Ectodermal cell (in vitro differentiated cells): ENCODE data around the gene ATP13A3.

ENCODE experiments used
- H3K27ac ChIP-seq: 2 replicates; pipeline ENCODE4 v1.7.0; 2013; ENCODE audit warnings: mild to moderate bottlenecking, low read depth, low read length; ENCODE audit not compliant: insufficient read depth, poor library complexity, severe bottlenecking
- H3K27me3 ChIP-seq: 2 replicates; pipeline ENCODE4 v1.7.0; 2013; ENCODE audit warnings: mild to moderate bottlenecking, low read length; ENCODE audit not compliant: insufficient read depth, control insufficient read depth, poor library complexity, severe bottlenecking
- H3K36me3 ChIP-seq: one replicate; pipeline ENCODE4 v1.7.0; 2013; ENCODE audit warnings: low read length; ENCODE audit not compliant: control insufficient read depth, insufficient read depth
- H3K4me1 ChIP-seq: one replicate; pipeline ENCODE4 v1.7.0; 2013; ENCODE audit warnings: low read length; ENCODE audit not compliant: control insufficient read depth, insufficient read depth
- H3K4me3 ChIP-seq: 2 replicates; pipeline ENCODE4 v1.7.0; 2013; ENCODE audit warnings: low read depth, low read length, control low read depth; ENCODE audit not compliant: insufficient read depth
- H3K9me3 ChIP-seq: 2 replicates; pipeline ENCODE4 v1.7.0; 2013; ENCODE audit warnings: mild to moderate bottlenecking, low read length, moderate library complexity; ENCODE audit not compliant: control insufficient read depth
- WGBS, 2 experiments: methylation state at CpG; one replicate each; pipeline ENCODE4 v1.1.7; 2013; ENCODE audit warnings: missing lambda C conversion rate in 2 of 2; 5-methylcytosine and 5-hydroxymethylcytosine counted together

Gene ATP13A3

DNA sequence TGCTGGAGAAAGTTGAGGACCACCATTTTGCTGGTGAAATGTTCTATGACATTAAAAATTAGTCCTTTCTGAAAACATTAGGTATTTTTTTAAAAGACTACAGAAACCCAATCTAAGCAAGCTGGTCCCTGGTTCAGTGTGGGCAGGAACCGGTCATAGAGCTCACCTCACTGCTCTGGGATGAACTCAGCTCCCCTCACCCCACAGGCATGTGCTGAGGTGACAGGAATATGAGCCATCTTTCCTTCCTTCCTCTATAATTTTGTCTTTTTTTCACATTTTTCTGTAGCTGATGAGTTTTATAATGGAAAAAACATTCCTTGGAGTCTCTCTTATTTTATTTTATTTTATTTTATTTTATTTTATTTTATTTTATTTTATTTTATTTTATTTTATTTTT is 109.1 kb downstream of the ATP13A3 start:
- 95 to 97% methylated on average over 1 of the region's 1 CpG for WGBS, 2 experiments
- no peaks in the 10 kb centered on the region for H3K9me3 ChIP-seq
- H3K27me3 ChIP-seq = no peaks in the 10 kb centered on the region
- H3K36me3 ChIP-seq = no peaks in the 10 kb centered on the region
- H3K27ac ChIP-seq = no peak overlapping the region
- no peak overlapping the region for H3K4me3 ChIP-seq
- peaks cover 18% of the 10 kb centered on the region for H3K4me1 ChIP-seq

DNA sequence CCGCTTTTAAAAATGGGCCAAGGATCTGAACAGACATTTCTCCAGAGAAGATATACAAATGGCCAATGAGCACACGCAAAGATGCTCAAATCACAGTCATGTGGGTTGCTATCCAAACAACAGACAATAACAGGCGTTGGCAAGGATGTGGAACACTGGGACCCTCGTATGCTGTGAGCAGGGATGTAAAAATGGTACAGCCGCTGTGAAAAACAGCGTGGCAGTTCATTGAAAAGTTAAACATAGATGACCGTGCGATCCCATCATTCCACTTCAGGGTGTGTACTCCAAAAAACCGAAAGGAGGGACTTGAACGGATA is 110.6 kb downstream of the ATP13A3 start:
- H3K36me3 ChIP-seq = no peaks in the 10 kb centered on the region
- H3K27ac ChIP-seq = no peak overlapping the region
- H3K27me3 ChIP-seq = no peaks in the 10 kb centered on the region
- WGBS, 2 experiments = 88% methylated on average over 10 of the region's 10 CpGs
- no peaks in the 10 kb centered on the region for H3K9me3 ChIP-seq
- H3K4me1 ChIP-seq = peaks cover 8% of the 10 kb centered on the region
- no peak overlapping the region for H3K4me3 ChIP-seq

- Histone ChIP-seq H3K4me1 (peaks cover 10% of the 10 kb centered on the region), H3K9me3 (no peaks in the 10 kb centered on the region), H3K36me3 (no peaks in the 10 kb centered on the region), H3K4me3 (no peak overlapping the region), H3K27ac (no peak overlapping the region), H3K27me3 (no peaks in the 10 kb centered on the region)
- 38 to 40% methylated on average over 15 of the region's 15 CpGs for WGBS, 2 experiments
Measured at GRCh38 chr3:194375473-194376240, 111.1 kb downstream of the ATP13A3 start.

DNA sequence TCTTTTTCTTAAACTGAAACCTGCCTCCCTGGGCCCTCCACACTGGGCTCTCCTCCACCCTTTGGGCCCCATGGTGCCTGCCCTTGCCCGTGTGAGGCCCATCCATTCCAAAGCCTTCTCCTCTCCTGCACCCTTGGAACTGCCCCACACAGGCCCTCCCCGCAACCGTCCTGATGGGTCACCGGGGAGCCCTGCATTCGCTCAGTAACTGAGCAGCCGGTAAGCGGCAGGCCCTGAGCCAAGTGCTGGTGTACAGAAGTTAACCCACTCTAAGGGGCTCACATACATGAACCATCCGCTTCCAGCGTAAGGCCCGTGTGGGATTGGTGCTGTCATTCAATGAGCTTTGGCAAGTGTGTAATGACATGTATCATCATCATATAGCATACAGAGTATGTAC is 111.9 kb downstream of the ATP13A3 start:
- H3K27me3 ChIP-seq = peaks cover under 1% of the 10 kb centered on the region
- no peaks in the 10 kb centered on the region for H3K9me3 ChIP-seq
- H3K27ac ChIP-seq = no peak overlapping the region
- peaks cover 18% of the 10 kb centered on the region for H3K4me1 ChIP-seq
- no peaks in the 10 kb centered on the region for H3K36me3 ChIP-seq
- 78 to 80% methylated on average over 10 of the region's 10 CpGs for WGBS, 2 experiments
- no peak overlapping the region for H3K4me3 ChIP-seq

- no peaks in the 10 kb centered on the region for H3K9me3 ChIP-seq
- no peak overlapping the region for H3K4me3 ChIP-seq
- H3K27ac ChIP-seq = no peak overlapping the region
- H3K27me3 ChIP-seq = peaks cover 11% of the 10 kb centered on the region
- WGBS, 2 experiments = 68 to 73% methylated on average over 8 of the region's 8 CpGs
- H3K4me1 ChIP-seq = peaks cover 19% of the 10 kb centered on the region
- H3K36me3 ChIP-seq = no peaks in the 10 kb centered on the region
Measured at GRCh38 chr3:194373899-194374298, 112.9 kb downstream of the ATP13A3 start.

GRCh38 chr3:194373028-194373427 is 113.8 kb downstream of the ATP13A3 start:
- 94 to 95% methylated on average over 14 of the region's 14 CpGs for WGBS, 2 experiments

DNA sequence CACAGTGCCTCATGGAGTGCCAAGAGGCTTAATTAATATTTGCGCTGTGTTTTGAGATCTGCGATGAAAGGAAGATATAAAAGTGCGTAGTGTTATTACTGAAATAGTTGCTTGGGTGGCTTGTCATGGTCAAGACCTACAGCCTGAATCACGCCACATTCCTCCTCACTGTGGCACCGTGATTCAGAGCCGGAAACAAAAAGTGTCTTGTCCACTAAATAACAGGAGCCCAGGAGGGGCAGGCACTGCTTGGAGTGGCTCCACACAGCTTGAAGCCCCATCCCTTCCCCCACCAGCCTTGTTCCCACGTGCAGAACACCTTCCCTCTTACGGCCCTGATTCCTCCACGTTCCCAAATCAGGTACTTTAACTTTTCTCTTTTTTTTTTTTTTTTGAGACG is 116.0 kb downstream of the ATP13A3 start:
- H3K4me1 ChIP-seq = peaks cover 24% of the 10 kb centered on the region
- no peaks in the 10 kb centered on the region for H3K9me3 ChIP-seq
- no peak overlapping the region for H3K27ac ChIP-seq
- peaks cover 23% of the 10 kb centered on the region for H3K27me3 ChIP-seq
- no peaks in the 10 kb centered on the region for H3K36me3 ChIP-seq
- WGBS, 2 experiments = 64 to 73% methylated on average over 10 of the region's 10 CpGs
- no peak overlapping the region for H3K4me3 ChIP-seq

More at GRCh38 chr3:194373028-194373427, 113.8 kb downstream of the ATP13A3 start:
- Histone ChIP-seq H3K4me3 (no peak overlapping the region), H3K9me3 (no peaks in the 10 kb centered on the region), H3K4me1 (peaks cover 26% of the 10 kb centered on the region), H3K27ac (no peak overlapping the region), H3K27me3 (peaks cover 19% of the 10 kb centered on the region), H3K36me3 (no peaks in the 10 kb centered on the region)

DNA sequence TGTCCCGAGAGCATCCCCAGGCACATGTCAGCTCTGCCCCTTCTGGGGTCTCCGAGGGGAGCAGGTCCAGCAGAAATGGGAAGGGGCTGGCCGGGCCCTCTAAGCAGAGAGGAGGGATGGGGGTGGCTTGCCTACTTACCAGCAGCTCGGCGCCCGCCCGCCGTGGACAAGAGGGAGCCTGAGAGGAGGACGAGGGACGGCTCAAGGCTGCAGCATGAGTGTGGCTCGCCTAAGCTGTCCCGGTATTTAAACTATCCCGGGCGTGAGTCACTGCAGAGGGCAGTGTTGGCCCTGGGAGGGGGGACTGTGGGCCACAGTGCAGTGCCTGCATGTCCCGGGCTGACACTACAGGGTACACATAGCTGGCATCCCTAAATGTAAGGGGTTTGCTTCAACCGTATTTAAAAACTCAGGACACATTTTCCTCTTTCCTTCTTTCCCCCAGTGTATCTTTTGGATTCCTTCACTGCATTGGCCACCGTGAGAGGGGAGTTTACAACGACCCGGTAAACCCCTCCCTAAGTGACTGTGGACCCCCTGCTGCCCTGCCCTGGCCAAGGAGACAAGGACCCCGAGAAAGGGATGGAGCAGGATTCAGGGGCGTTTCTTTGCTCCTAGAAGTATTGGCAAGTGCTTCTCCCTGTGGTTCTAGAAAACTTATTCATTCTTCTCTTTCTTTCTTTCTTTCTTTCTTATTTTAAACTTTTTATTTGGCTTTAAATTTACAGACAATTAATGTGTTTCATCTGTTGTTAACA is 117.1 kb downstream of the ATP13A3 start, which contains the start of gene LRRC15:
Gene LRRC15, minus strand, starts transcription at position 222 of the 758 bp plus-strand sequence. CDS start 8,700 bp downstream, outside the sequence.
- Histone ChIP-seq H3K4me3 (no peak within 1 kb of the TSS), H3K36me3 (no peaks in the 10 kb centered on the region), H3K4me1 (peaks cover 26% of the 10 kb centered on the region), H3K9me3 (no peaks in the 10 kb centered on the region), H3K27me3 (peaks cover 23% of the 10 kb centered on the region), H3K27ac (no peak within 1 kb of the TSS)
- 17 to 19% methylated on average over 21 of the region's 21 CpGs for WGBS, 2 experiments

- no peaks in the 10 kb centered on the region for H3K36me3 ChIP-seq
- peaks cover 23% of the 10 kb centered on the region for H3K27me3 ChIP-seq
- H3K27ac ChIP-seq = no peak overlapping the region
- WGBS, 2 experiments = 82 to 84% methylated on average over 6 of the region's 6 CpGs
- H3K9me3 ChIP-seq = no peaks in the 10 kb centered on the region
- H3K4me3 ChIP-seq = no peak overlapping the region
- H3K4me1 ChIP-seq = peaks cover 28% of the 10 kb centered on the region
Measured at GRCh38 chr3:194368918-194369317, 117.9 kb downstream of the ATP13A3 start.

DNA sequence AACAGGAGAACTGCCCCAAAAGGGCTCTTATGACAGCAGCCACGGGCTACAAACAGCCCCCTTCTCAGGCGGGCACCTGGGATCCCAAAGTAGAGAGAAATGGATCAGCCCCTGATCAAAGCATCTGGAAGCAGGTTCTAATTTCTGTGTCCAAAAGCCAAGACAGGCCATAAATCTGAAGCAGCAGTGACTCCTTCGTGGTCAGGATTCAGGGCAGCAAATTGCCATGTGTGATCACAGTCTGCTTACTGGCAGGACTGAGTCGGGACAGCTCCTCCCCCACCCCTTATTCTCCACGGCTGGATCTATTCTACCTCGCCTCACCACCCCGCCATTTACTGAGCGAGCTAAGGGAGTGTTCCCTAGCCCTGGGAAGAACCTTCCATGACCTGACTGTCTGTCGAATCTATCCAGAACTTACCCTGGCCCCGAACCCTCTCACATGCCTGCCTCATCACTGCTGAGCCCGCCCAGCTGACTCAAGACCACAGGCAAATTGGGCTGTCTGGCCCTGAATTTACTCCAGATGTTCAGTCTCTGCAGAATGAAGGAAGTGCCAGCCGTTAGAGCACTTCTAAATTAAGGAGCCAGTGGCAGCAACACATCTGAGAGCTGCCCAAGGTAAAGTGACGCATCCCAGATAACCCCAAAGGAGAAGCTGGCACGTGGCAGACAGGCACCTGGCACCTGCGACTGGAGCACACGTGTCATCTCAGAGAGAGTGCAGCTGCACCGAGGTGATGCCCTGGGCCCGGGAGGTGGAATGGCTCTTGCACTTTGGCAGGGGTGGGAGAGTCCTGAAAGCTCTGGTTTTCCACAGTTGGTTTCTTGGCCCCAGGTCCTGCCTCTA is 118.6 kb downstream of the ATP13A3 start:
- Histone ChIP-seq H3K36me3 (no peaks in the 10 kb centered on the region), H3K27me3 (peaks cover 23% of the 10 kb centered on the region), H3K9me3 (no peaks in the 10 kb centered on the region), H3K4me1 (peaks cover 28% of the 10 kb centered on the region), H3K27ac (no peak overlapping the region), H3K4me3 (no peak overlapping the region)
- WGBS, 2 experiments = 66 to 68% methylated on average over 18 of the region's 18 CpGs
